NCI-H226 (cell line): Measurements from ENCODE around the gene INPP4B.

Experiments
- DNase-seq: peaks from one replicate; pipeline ENCODE4 v3.0.0-alpha.2; 2015

INPP4B gene

DNA sequence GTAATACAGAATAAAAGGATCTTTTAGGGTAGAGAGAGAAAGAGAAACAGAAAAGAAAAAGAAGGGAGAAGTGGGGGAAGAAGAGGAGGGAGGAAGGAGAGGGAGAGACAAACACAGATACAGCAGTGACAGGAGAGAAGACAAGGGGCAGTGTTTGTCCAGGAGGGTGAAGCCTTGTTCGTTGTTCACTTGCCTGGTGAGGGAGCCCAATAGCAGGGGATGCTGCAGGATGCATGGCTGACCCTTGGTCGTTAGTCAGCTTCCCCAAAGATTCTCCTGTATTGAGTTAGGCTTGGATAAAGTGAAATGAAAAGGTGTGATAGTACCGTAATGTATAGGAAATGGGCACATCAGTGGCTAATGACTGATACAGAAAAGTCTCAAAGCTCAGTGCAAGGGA lies 806.1 kb downstream of the INPP4B start:
- DNase-seq, result no peak

DNA sequence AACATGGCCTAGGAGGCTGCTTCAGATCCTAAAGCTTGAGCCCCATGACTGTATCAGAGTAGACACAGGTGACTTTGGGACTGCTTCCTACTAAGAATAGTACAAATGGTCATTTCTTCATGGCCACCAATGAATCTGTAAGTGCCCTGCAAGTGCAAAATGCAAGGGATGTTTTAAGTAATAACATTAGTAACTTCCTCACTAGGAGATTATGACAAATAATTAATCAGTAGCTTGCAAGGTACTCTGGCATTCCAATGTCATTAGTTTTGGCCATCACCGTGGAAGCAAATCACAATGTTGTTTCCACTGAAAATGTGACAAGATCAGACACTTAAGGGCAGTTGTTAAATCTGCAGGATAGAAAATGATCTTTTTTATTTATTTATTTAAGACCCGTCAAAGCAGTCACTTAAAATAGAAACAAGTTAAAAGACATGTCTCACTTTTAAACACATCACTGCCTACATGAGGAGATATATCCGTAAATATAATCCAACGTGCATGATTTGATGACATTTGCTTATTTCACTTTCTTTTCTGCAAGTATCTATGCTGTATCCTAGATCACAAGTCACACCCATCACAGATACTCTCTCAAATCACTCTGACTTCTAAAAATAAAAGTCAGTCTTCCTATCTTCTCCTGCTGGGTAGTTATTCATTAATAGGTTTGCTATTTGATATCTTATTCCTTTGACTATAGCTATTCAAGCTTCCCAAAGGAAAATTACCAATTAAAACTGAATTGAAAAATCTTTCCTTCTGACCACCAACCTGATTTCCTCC lies 809.1 kb downstream of the INPP4B start:
- DNase-seq, result no peak

DNA sequence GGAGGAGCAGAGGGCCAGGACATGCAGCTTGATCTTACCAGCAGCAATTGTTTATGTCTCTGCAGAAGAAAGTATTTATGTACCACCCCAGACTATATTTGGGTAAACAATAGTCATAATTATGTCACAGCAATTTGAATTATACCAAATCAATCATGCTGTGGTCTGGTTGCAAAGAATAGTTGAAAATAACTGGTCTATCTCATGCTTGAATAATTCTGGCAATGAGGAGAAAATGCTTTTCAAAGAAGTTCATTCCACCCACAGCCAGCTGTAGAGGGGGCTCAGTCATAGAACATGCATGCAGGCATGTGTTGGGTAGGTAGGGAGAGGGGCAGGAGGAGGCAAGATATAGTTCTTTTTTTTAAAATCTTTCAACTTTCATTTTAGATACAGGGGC lies 810.5 kb downstream of the INPP4B start:
- DNase-seq, result no peak

DNA sequence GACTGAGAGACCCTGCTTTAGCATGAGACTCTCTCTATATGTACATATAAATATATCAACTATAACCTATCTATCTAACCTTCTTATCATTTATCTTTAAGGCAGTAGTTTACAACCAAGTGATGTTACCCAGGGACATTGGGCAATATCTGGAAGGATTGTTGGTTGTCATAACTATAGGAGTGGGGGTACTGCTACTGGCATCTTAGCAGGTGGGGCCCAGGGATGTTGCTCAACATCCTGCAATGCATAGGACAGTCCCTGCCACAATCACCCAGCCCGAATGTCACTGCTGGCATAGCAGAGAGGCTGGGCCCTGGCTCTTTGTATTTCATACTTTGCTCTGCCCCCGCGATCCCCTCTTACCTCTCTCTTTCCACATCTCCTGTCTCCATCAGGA lies 812.0 kb downstream of the INPP4B start:
- no peak for DNase-seq

DNA sequence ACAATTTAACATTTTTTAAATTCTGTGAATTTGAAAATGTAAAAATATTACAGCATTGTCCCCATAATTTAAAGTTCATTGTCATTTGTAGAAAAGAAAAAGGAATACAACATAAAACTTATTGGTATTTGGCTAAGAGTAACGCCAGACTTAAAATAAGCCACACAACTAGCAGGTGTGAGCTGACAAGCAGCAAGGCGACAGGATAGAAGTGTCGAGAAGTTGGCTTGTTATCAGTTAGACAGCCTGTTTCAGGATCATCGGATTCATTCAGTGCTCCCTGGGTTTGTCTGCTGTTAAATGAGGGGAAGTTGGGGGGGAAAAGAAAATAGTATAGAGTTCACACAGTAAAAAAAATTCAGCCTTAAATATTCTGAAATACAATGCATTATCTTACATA lies 816.1 kb downstream of the INPP4B start:
- DNase-seq, result no peak

DNA sequence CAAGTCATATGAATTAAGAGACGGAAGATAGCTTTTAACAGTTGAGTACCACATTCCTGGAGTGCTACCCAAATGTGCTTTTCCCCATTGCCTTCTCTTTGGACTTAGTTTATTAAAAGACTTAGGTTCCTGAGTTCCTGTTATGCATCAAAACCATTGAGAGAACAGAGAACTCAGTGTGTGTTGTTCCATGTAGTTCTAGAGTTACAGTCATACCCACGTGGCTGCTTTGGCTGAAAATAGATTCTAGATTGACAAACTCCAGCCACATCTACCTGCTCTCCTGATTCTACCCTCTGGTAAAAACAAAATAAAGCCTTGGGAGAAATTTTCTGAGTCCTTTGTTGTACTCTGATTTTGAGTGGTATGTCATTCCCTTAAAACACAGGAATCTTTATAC lies 824.3 kb downstream of the INPP4B start:
- DNase-seq, result no peak

DNA sequence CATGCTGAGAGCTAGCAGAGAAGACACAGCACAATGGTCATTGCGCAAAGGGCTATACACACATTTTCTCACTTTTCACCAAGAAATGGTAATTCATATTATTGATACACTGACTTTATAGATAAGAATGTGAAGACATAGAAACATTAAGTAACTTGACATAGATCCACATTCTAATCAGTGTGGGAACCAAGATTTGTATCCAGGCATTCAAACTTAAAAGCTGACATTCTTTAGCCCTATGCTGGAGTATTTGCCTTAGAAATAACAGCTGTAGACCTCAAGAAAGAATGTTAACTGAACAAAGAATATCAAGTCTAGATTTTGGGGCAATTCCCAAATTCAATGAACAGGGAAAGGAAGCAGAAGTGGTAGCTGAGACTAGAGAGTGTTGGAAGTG lies 824.9 kb downstream of the INPP4B start:
- DNase-seq, result no peak

DNA sequence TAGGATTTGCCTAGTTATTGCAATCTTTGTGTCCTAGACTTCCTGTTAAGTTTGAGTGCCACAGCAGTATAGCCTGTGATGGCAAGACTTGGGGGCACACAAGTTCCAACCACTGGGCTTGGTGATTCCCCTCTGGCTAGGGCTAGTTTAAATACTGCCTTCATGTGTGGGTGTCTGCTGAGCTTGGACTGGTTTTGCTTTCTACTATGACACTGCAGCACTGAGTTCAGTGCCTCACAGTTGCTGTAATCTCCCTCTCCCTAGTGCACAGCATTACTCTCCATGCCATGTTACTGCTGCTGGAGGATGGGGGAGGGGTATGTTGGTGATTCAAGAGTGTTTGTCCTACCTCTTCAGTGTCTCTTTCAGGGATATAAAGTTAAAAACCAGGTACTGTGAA lies 830.1 kb downstream of the INPP4B start:
- DNase-seq, result no peak

DNA sequence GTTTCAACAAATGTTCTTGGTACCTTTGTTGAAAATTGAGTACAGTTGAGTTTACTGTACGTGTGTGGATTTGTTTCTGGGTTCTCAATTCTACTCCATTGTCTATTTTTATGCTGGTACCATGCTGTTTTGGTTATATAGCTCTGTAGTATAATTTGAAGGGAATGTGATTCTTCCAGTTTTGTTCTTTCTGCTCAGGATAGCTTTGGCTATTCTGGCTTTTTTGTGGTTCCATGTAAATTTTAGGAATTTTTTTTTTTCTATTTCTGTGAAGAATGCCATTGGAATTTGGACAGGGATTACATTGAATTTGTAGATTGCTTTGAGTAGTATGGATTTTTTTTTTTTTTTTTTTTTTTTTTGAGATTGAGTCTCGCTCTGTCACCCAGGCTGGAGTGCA lies 836.4 kb downstream of the INPP4B start:
- no peak for DNase-seq

DNA sequence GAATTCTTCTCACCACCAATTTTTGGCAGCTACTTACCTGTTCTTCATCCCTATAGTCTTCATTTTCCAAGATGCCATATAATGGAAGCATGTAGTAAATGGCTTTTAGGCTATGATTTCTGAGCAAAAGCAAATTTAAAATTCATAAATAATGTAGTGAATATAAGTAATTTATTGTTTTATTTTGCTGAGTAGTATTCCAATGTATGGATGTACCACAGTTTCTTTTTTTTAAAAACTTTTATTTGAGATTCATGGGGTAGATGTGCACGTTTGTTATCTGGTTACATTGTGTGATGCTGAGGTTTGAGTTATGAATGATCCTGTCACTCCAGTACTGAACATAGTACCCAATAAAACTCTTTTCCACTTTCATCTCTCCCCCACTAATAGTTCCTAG lies 840.6 kb downstream of the INPP4B start:
- DNase-seq, result no peak

DNA sequence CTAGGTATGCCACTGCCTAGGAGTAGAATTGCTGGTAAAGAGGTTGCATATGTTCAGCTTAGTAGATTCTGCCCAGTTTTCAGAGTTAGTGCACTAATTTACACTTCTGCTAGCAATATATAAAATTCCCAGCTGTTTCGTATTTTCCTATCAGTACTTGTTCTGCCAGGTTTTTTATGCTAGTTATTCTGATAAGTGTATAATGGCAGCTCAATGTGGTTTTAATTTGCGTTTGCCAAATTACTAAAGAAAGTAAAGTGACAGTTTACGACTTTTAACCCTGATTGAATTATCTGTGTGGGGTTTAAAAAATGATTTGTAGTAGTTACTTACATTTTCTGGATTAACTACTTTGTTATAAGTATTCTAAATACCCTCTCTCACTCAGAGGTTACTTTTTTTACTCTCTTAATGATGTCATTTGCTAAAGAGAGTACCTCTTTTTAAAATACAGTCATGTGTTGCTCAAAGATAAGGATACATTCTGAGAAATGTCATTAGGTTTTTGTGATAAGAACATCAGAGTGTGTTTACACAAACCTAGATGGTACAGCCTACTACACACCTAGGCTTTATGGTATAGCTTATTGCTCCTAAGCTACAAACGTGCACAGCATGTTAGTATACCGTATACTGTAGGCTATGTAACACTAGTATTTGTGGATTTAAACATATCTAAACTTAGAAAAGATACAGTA lies 846.5 kb downstream of the INPP4B start:
- no peak for DNase-seq

DNA sequence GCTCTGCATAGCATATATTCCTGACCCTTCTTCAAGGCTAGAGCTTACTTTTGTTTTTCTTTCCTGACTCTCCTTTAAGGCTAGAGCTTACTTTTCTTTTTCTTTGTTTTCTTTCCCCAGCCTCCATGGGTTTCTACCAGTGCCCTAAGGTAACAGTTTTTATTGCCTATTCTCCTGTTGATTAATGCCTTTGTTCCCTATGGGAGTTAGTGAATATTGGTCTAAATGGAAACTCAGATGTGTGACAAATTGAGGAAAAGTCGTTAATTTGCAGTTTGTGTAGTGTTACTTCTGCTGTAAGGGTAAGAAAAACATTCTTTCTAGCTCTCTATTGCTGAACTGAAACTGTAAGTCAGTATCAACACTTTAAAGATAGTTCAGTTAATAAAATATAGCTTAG lies 851.0 kb downstream of the INPP4B start:
- DNase-seq, result no peak

DNA sequence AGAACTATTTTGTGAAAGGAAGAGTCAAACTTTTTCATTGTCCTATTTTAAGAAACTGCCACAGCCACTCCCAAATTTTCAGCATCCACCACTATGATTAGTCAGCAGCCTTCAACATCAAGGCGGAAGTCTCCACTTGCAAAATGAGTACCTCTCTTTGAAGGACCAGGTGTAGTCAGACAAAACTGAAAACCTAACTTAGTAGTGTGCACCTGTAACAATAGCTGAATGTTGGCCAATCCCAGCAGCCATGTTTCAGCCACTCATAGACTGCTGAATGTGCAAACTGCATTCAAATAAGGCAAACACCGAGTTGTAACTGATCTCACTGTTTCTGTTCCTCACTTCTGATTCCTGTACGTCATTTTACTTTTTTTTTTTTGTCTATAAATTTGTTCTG lies 868.7 kb downstream of the INPP4B start:
- DNase-seq, result no peak
